Epithelial cell of esophagus (primary cell): ENCODE measurements around the gene PGBD5.
A peak's percentile ranks its signal among the peaks of the same experiment; 100 is the strongest.
"Not testable (repeated sequence)": the region's sequence is repeated elsewhere in the genome, so short reads cannot be mapped to it uniquely, and the experiment has no call there.

ENCODE experiments used
- DNase-seq: peaks from one replicate; pipeline ENCODE4 v3.0.0; 2010; ENCODE audit warnings: low read depth
- H3K4me3 ChIP-seq: 2 replicates; pipeline ENCODE4 v1.5.1; 2011; ENCODE audit warnings: mild to moderate bottlenecking, low read length, control low read depth
- TF ChIP-seq, protein P1 (sequence below): IDR thresholded peaks from 2 replicates; pipeline ENCODE4 v1.5.1; 2011; ENCODE audit warnings: low read depth, mild to moderate bottlenecking, low read length, control low read depth, inconsistent platforms; ENCODE audit not compliant: insufficient read depth; ENCODE audit errors: missing control alignments

PGBD5 gene

DNA sequence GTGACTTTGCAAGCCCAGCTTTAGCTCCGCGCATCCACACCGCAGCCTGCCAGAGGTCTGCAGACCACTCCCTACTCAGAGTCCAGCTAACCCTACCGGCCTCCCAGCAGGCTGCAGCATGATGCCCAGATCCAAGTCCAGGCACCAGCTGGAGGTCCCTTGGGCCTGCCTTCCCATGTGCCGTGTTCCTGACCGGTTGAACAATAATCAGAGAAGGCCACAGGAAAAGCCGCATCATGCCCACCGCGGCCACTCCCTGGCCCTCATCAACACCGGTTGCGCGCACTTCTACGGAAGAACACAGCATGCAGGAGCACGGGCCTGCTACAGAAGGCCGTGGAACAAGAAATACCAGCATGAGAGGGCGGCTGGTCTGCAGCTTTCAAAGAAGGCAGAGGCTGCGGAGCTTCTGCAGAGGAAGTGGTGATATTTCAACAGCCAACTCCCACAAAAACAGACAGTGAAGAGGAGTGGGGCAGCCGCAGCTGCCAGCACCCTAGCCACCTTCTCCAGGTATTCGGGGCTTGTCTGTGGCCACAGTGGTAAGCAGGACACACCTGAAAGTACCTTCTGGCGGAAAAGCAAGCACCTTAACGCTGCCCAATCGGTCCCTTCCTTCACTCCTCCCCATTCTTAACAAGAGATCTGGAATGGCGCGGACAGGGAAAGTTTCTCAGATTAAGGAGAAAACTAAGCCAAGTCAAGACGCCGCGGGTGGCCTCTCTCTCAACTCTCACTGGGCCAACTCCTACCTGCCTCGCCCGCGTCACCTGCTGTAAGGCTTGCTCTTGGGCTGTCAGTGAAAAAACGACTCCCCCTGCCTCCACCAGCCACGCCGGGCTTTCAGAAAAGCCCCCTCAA lies 1.5 kb downstream of the PGBD5 start:
- peak; percentile 60 for DNase-seq
- TF ChIP-seq, protein P1, sequence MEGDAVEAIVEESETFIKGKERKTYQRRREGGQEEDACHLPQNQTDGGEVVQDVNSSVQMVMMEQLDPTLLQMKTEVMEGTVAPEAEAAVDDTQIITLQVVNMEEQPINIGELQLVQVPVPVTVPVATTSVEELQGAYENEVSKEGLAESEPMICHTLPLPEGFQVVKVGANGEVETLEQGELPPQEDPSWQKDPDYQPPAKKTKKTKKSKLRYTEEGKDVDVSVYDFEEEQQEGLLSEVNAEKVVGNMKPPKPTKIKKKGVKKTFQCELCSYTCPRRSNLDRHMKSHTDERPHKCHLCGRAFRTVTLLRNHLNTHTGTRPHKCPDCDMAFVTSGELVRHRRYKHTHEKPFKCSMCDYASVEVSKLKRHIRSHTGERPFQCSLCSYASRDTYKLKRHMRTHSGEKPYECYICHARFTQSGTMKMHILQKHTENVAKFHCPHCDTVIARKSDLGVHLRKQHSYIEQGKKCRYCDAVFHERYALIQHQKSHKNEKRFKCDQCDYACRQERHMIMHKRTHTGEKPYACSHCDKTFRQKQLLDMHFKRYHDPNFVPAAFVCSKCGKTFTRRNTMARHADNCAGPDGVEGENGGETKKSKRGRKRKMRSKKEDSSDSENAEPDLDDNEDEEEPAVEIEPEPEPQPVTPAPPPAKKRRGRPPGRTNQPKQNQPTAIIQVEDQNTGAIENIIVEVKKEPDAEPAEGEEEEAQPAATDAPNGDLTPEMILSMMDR = no peak
- H3K4me3 ChIP-seq = peak overlapping the region; percentile 41

DNA sequence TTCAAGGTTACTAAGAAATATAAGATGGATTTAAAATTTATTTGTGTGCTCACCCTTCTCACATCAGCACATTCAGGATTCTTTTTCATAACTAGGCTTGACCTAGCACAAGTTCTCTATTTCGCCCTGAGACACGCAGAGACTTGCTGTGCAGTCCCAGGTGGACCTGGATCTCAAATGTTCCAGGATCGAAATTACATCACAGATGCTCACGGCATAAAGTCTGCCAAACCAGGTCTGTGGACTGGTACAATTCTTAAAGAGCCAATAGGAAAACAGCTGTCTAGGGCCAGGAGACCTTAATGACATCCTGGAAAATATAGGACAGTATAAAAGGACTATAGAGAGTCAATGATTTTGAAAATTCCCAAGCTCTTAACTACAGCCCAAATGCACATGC lies 2.2 kb downstream of the PGBD5 start:
- H3K4me3 ChIP-seq = no peak overlapping the region
- DNase-seq = peak; percentile 21
- TF ChIP-seq, protein P1 = no peak

DNA sequence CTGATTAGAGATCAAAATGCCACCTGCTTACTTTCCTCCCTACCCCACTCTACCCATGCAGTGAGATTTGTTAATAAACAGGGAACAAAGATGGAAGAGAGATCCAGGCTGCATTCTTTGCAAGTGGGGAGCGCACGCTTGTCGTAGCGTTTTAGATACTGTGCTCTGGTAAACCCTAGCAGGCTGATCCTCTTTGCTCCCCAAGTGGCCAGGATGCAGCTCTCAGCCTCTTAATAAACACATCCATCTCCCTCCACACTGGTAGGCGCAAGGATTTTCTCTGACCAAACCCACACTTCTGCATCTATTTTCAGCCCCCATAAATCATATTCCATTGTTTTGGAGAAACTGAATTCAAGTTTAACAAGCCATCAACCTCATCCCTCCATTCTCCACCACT lies 2.9 kb downstream of the PGBD5 start:
- TF ChIP-seq, protein P1 = no peak
- DNase-seq = no peak
- no peak overlapping the region for H3K4me3 ChIP-seq

DNA sequence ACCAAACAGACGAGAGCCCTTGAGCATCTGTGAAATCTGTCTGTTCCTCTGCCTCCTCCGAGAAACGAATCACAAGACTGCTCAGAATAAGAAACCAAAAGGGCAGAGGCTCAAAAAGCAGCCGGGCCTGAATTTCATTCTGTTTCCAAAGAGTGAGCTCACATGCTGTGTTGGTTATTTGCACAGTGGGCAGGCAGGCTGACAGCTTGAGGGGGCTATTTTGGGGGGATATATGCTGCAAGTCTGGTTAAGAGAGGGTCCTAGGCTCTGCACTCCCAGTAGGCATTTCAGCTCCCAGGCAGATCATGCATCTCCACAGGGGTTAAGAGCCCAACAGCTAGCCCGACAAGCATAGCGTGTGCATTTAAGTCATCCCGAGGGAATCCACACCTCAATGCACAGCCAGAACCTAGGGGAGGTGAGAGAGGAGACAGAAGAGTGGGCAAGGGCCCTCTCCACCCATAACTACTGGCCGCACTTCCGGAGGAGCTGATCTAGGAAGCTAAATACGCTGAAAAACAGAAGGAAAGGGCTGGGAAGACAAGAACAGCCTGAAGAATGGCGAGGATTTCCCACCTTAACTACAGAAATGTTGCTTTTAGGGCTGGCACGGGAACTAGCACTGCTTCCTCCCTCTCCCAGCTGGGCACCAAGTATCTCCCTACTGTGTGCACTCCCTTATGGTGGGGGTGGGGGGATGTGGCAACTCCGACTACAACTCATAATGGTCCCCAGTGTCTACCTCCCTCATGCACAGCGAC lies 3.7 kb downstream of the PGBD5 start:
- H3K4me3 ChIP-seq = no peak overlapping the region
- no peak for DNase-seq
- TF ChIP-seq, protein P1 = no peak

DNA sequence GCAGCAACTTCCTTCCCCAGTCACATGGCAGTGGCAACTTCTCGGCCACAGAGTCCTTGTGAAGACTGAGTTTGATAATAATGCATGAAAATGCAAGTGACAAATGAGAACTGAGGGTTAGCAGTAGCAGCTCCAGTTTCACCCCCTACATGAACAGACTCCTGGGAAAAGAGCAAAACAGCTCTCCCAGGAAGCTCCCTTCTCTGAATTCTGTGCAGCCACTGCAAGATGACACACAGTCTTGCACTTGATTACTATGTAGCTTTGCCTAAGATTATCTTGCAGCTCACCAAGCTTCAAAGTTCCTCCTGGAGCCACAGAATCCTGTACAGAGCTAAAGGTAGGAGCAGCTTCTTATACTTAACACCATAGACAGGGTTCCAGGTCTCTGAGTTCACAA lies 4.7 kb downstream of the PGBD5 start:
- TF ChIP-seq, protein P1 = no peak
- no peak for DNase-seq

DNA sequence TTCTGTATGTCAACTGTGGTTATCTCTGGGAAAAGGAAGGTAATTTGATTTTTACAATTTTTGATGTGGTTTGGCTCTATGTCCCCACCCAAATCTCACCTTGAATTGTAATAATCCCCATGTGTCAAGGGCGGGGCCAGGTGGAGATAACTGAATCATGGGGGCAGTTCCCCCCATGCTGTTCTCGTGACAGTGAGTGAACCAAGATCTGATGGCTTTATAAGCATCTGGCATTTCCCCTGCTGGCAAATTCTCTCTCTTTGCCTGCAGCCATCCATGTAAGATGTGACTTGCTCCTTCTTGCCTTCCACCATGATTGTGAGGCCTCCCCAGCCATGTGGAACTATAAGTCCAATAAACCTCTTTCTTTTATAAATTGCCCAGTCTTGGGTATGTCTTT lies 5.8 kb downstream of the PGBD5 start:
- not testable (repeated sequence) for DNase-seq, H3K4me3 ChIP-seq

More for the DNA sequence above, 4.7 kb downstream of the PGBD5 start:
- H3K4me3 ChIP-seq = no peak overlapping the region

DNA sequence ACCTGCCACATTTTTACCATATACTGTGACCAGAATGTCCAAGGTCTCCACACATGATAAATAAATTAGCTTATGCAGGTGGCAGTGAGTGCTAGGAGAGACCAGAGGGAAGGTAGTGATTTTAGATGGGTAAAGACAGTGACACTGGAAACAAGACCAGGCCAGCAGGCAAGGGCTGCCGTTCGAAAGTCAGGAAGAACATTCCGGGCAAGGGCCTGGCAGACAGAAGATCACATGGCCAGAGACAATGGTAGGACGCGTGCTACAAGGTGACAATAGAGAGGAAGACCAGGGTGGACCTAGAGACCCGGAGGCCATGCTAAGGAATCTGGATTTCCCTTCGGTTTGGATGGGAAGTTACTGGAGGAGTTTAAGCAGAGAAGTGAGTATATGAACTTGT lies 9.7 kb downstream of the PGBD5 start:
- TF ChIP-seq, protein P1 = no peak
- no peak for DNase-seq
- H3K4me3 ChIP-seq = no peak overlapping the region
